ENCODE results near the gene PDSS2.
"Not testable (repeated sequence)": the region's sequence is repeated elsewhere in the genome, so short reads cannot be mapped to it uniquely, and the experiment has no call there.

Gene PDSS2

DNA sequence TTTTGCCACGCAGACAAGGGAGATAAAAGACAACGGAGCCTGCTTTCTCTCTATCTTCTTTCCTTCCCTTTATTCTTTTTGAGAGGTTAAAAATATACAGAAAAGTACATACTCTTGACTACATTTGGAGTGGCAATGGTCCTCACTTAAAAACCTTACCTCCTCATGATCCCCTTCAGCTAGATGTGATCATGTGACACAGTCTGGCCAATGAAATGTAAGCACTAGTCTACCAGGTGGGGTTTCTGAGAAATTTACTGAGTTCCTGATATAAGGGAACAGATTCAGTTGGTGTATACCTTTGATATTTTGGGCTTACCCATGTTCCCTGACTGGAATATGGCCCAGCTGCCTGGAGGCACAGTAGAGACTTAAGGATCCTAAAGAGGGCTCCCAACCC, 178.6 kb downstream of the PDSS2 start:
- Mint-ChIP-seq H3K4me1 (no peaks in the 10 kb centered on the region), H3K36me3 (ENCODE audit: low read depth) (no peaks in the 10 kb centered on the region), H3K27ac (no peak overlapping the region), H3K4me3 (no peak overlapping the region), H3K9me3 (no peaks in the 10 kb centered on the region), H3K27me3 (no peaks in the 10 kb centered on the region)
- DNase-seq (no peak), ATAC-seq (no peak)

DNA sequence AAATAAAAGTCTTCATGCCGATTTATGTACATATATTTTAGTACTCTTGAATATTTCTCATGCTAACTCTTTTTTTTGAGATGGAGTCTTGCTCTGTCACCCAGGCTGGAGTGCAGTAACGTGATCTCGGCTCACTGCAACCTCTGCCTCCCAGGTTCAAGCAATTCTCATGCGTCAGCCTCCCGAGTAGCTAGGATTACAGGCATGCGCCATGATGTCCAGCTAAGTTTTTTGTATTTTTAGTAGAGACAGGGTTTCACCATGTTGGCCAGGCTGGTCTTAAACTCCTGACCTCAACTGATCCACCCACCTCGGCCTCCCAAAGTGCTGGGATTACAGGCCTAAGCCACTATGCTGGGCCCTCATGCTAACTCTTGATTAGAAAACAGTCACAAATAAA, 179.4 kb downstream of the PDSS2 start:
- not testable (repeated sequence) for DNase-seq; H3K36me3 Mint-ChIP-seq (ENCODE audit: low read depth); H3K9me3 Mint-ChIP-seq; H3K4me3 Mint-ChIP-seq; H3K27me3 Mint-ChIP-seq; ATAC-seq; H3K4me1 Mint-ChIP-seq; H3K27ac Mint-ChIP-seq

GRCh38 chr6:107275330-107275865, 184.0 kb downstream of the PDSS2 start:
- DNase-seq (no peak), ATAC-seq (no peak)
- no peak overlapping the region for H3K4me3 Mint-ChIP-seq
- H3K4me1 Mint-ChIP-seq = no peaks in the 10 kb centered on the region
- no peaks in the 10 kb centered on the region for H3K27me3 Mint-ChIP-seq
- H3K27ac Mint-ChIP-seq = no peak overlapping the region
- no peaks in the 10 kb centered on the region for H3K36me3 Mint-ChIP-seq (ENCODE audit: low read depth)
- no peaks in the 10 kb centered on the region for H3K9me3 Mint-ChIP-seq

DNA sequence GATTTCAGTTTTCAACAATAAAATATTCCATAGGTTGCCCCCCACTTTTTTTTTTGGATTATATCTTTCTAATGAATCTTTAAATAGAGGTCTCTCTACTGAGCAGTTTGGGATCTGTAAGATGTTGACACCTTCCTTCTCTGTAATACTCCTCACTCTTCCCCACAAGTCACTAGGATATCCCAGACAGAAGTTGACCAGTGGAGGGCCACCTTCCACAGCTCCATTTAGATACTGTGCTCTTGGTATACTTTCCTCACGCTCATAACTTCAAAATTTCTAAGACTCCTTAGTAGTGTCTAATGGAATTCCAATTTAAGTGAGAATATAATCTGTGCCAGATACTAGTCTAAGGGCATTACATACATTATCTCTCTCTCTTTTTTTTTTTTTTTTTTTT, 185.1 kb downstream of the PDSS2 start:
- no peaks in the 10 kb centered on the region for H3K27me3 Mint-ChIP-seq
- no peak overlapping the region for H3K4me3 Mint-ChIP-seq
- no peaks in the 10 kb centered on the region for H3K9me3 Mint-ChIP-seq
- no peak overlapping the region for H3K27ac Mint-ChIP-seq
- no peaks in the 10 kb centered on the region for H3K4me1 Mint-ChIP-seq
- DNase-seq (no peak), ATAC-seq (no peak)
- no peaks in the 10 kb centered on the region for H3K36me3 Mint-ChIP-seq (ENCODE audit: low read depth)

DNA sequence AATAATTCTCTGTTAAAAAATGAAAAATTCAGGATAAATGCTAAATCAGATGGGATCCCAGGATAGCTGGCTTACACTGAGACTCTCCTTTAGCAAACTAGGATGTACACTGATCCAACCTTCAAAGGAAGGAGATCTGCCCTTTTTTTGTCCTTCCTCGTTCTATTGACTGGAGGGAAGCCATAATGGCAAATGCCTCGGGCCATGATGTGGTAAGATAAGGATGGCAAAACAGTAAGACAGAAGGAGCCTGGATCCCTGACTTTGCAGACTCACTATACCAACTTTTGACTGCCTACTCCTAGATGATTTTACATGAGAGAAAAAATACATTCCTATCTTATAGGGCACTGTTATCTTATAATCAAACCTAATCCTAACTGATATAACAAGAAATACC, 187.1 kb downstream of the PDSS2 start:
- Mint-ChIP-seq H3K9me3 (no peaks in the 10 kb centered on the region), H3K36me3 (ENCODE audit: low read depth) (no peaks in the 10 kb centered on the region), H3K4me3 (no peak overlapping the region), H3K27ac (no peak overlapping the region), H3K4me1 (no peaks in the 10 kb centered on the region), H3K27me3 (no peaks in the 10 kb centered on the region)
- DNase-seq (no peak), ATAC-seq (no peak)

- Mint-ChIP-seq H3K27me3 (no peaks in the 10 kb centered on the region), H3K36me3 (ENCODE audit: low read depth) (no peaks in the 10 kb centered on the region), H3K9me3 (no peaks in the 10 kb centered on the region), H3K4me1 (peaks cover 3% of the 10 kb centered on the region), H3K27ac (no peak overlapping the region), H3K4me3 (no peak overlapping the region)
- no peak for ATAC-seq
- DNase-seq = no peak
Observed at GRCh38 chr6:107271208-107271790, 188.1 kb downstream of the PDSS2 start.

DNA sequence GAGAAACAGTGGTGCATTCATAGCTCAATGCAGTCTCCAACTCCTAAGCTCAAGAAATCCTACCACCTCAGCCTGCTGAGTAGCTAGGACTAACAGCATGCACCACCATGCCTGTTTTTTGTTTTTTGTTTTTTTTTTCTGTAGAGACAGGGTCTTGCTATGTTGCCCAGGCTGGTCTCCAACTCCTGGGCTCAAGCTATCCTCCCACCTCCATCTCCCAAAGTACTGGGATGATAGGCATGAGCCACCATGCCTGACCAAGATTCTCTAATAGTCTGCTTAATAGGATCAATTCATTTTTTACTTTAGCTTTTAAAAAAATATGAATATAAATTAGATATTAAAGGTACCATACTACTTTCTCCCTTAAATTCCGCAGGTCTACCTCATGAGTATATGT, 191.7 kb downstream of the PDSS2 start:
- no peaks in the 10 kb centered on the region for H3K27me3 Mint-ChIP-seq
- no peaks in the 10 kb centered on the region for H3K9me3 Mint-ChIP-seq
- H3K4me3 Mint-ChIP-seq = no peak overlapping the region
- DNase-seq (no peak), ATAC-seq (no peak)
- peaks cover 3% of the 10 kb centered on the region for H3K4me1 Mint-ChIP-seq
- H3K27ac Mint-ChIP-seq = no peak overlapping the region
- no peaks in the 10 kb centered on the region for H3K36me3 Mint-ChIP-seq (ENCODE audit: low read depth)

DNA sequence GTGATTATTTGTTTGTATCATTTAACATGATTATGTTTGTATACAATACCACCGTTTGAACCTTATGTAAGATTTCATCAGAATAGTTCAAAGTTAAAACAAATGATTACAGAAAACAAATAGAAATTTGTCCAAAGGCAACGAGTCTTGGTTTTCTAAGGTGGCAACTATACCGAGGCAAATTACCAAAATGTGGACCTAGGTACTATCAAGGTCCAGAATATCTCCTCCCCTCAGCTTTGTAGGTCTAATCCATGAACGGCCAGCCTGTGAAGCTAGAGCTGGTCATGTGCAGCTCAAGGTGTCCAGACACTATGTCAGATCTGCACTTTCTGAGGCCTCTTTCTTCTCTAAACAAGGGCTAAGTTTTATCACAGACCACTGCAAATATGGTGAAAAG, 192.4 kb downstream of the PDSS2 start:
- H3K4me1 Mint-ChIP-seq = peaks cover 3% of the 10 kb centered on the region
- H3K27me3 Mint-ChIP-seq = no peaks in the 10 kb centered on the region
- ATAC-seq (no peak), DNase-seq (no peak)
- H3K27ac Mint-ChIP-seq = no peak overlapping the region
- no peaks in the 10 kb centered on the region for H3K9me3 Mint-ChIP-seq
- H3K4me3 Mint-ChIP-seq = no peak overlapping the region
- H3K36me3 Mint-ChIP-seq (ENCODE audit: low read depth) = no peaks in the 10 kb centered on the region

- peaks cover 3% of the 10 kb centered on the region for H3K4me1 Mint-ChIP-seq
- ATAC-seq (no peak), DNase-seq (no peak)
- no peaks in the 10 kb centered on the region for H3K9me3 Mint-ChIP-seq
- no peaks in the 10 kb centered on the region for H3K27me3 Mint-ChIP-seq
- no peaks in the 10 kb centered on the region for H3K36me3 Mint-ChIP-seq (ENCODE audit: low read depth)
- no peak overlapping the region for H3K4me3 Mint-ChIP-seq
- no peak overlapping the region for H3K27ac Mint-ChIP-seq
Observed at GRCh38 chr6:107266563-107266962, 192.8 kb downstream of the PDSS2 start.

DNA sequence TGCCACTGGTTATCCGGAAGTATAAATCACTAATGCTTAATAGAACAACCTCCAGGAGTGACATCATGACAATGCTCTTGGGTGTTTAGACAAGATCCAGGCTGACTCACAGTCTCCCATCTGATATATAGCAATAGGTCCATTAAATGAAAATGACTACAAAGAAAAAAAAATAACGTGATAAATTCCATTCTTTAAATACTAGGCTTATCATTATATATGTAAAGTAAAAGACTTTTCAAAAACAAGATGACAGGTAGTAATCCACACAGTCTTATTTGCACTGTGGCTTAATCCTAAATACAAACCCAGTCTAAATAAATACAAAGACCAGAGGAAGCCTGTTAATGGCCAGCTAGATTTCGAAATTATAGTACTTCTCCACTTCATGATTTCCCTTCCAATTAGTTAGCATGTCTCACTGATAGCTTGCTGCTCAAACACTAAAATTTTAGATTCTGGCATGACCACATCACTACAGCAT, 195.0 kb downstream of the PDSS2 start:
- no peaks in the 10 kb centered on the region for H3K36me3 Mint-ChIP-seq (ENCODE audit: low read depth)
- no peak overlapping the region for H3K27ac Mint-ChIP-seq
- no peaks in the 10 kb centered on the region for H3K9me3 Mint-ChIP-seq
- peaks cover 3% of the 10 kb centered on the region for H3K4me1 Mint-ChIP-seq
- ATAC-seq = no peak
- DNase-seq = no peak
- H3K27me3 Mint-ChIP-seq = no peaks in the 10 kb centered on the region
- H3K4me3 Mint-ChIP-seq = no peak overlapping the region

DNA sequence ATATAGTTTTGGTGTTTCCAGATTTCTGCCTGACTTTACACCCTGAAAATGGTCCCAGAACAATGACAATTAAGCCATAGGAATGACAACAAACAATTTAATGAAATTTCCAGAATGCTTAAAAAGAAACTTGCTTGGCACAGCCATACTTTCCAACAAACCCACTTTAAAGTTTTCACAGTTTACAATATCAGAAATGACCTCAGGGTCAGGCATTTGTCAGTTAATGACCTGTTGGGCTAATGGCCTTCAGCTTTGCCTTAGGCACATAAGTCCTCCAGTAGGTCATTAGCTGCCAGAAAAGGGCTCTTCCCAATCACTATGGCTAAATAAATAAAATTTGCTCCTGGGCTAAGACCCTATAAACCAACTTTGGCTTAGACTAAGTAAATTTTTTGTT, 199.4 kb downstream of the PDSS2 start:
- DNase-seq (no peak), ATAC-seq (no peak)
- Mint-ChIP-seq H3K36me3 (ENCODE audit: low read depth) (no peaks in the 10 kb centered on the region), H3K27me3 (no peaks in the 10 kb centered on the region), H3K4me1 (no peaks in the 10 kb centered on the region), H3K9me3 (no peaks in the 10 kb centered on the region), H3K27ac (no peak overlapping the region), H3K4me3 (no peak overlapping the region)

DNA sequence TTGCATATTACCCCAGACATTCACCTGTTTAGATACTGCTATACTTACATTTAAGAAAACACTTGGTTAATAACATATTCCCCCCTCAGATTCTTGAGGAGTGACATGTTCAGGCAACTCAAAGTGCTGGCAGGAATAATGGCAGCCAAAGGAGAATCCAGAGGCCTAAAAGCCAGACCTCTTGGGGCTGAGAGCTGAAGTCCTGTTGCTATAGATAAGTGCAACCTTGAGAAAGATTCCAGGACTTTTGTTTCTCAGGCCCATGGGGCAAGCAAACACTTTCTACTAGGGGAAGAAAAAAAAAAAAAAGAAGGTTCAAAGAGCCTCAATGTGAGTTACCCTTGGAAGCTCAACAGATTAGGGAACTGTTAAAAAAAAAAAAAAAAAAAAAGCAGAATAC, 211.2 kb downstream of the PDSS2 start:
- Mint-ChIP-seq H3K4me1 (no peaks in the 10 kb centered on the region), H3K36me3 (ENCODE audit: low read depth) (no peaks in the 10 kb centered on the region), H3K27me3 (no peaks in the 10 kb centered on the region), H3K27ac (no peak overlapping the region), H3K9me3 (no peaks in the 10 kb centered on the region), H3K4me3 (no peak overlapping the region)
- ATAC-seq = no peak
- no peak for DNase-seq

- H3K27me3 Mint-ChIP-seq = no peaks in the 10 kb centered on the region
Observed at GRCh38 chr6:107246972-107247615, 212.3 kb downstream of the PDSS2 start.

DNA sequence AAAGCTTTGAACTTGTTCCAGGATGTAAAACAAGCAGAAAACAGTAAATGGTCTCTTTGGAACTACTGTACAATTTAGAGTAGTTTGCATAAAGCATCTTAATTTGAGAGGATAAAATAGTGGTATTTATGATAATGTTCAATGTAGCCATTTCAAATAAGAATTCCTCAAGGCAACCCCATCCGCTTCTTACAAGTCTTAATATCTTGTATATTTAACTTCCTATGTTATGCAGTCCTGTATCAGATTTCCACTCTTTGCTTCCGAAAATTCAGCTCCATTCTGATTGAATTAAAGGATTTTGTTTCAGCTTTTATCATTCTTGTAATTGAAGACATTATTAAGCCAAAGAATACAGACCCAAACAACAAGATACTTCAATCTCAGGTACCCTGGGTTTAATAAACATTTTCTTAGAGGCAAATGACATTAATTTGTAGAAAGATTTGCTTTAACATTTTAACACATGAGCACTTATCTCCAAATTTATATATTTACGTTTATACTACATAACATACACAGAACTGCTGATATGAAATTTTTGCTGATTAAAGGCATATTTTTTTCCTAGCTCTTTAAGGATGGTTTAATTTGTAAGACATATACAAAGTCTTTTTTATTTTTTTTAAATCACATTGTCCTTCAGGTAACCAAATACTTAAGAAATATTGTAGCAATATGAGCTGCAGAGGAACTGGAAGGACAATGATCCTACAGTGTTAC, 213.0 kb downstream of the PDSS2 start:
- ATAC-seq (no peak), DNase-seq (no peak)
- H3K4me3 Mint-ChIP-seq = no peak overlapping the region
- H3K27ac Mint-ChIP-seq = no peak overlapping the region
- H3K9me3 Mint-ChIP-seq = no peaks in the 10 kb centered on the region
- H3K4me1 Mint-ChIP-seq = no peaks in the 10 kb centered on the region
- H3K36me3 Mint-ChIP-seq (ENCODE audit: low read depth) = peaks cover 4% of the 10 kb centered on the region
- H3K27me3 Mint-ChIP-seq = no peaks in the 10 kb centered on the region

More at GRCh38 chr6:107246972-107247615, 212.3 kb downstream of the PDSS2 start:
- no peaks in the 10 kb centered on the region for H3K36me3 Mint-ChIP-seq (ENCODE audit: low read depth)
- H3K27ac Mint-ChIP-seq = no peak overlapping the region
- DNase-seq (no peak), ATAC-seq (no peak)
- H3K9me3 Mint-ChIP-seq = no peaks in the 10 kb centered on the region
- no peaks in the 10 kb centered on the region for H3K4me1 Mint-ChIP-seq
- H3K4me3 Mint-ChIP-seq = no peak overlapping the region
